Esophagus squamous epithelium (tissue), 5 donors: Measurements from ENCODE around the gene DDA1. TPM values are rescaled to one million over a fixed set of nuclear protein-coding genes. Genes with fewer than 3 reads are reported as not detected.

Source experiments
- DNase-seq: peaks from one replicate; lab custom pipeline; 2025; lab: John Stamatoyannopoulos, UW
- H3K27ac ChIP-seq, 4 donors: fragments of 200-600 bp; sonication (generic); one replicate each; pipeline ENCODE4 v1.5.1; 2016 to 2019; ENCODE audit warnings: mild to moderate bottlenecking in 1 of 4
- H3K27me3 ChIP-seq, 4 donors: fragments of 200-600 bp; sonication (generic); 1 replicate in 3 of 4; 2 replicates in 1 of 4; pipeline versions ENCODE4 v1.5.1 to v1.6.0; 2017 to 2021; ENCODE audit warnings: antibody characterized with exemption in 1 of 4
- H3K36me3 ChIP-seq, 3 donors: fragments of 200-600 bp; sonication (generic); one replicate each; pipeline ENCODE4 v1.5.1; 2016 to 2019
- H3K4me1 ChIP-seq, 3 donors: fragments of 200-600 bp; sonication (generic); one replicate each; pipeline ENCODE4 v1.5.1; 2017 to 2019
- H3K4me3 ChIP-seq, 4 donors: fragments of 200-600 bp; sonication (generic); 1 replicate in 3 of 4; 2 replicates in 1 of 4; pipeline ENCODE4 v1.5.1; 2016 to 2019; ENCODE audit warnings: mild to moderate bottlenecking in 2 of 4, moderate library complexity in 1 of 4
- H3K9me3 ChIP-seq, 3 donors: fragments of 200-600 bp; sonication (generic); one replicate each; pipeline ENCODE4 v1.5.1; 2016 to 2019
- POLR2A ChIP-seq, 4 donors: fragments of 450-650 bp; IDR thresholded peaks; one replicate each; pipeline ENCODE4 v1.6.1; 2017; ENCODE audit warnings: antibody characterized with exemption in 4 of 4, mild to moderate bottlenecking in 4 of 4, moderate library complexity in 3 of 4
- WGBS, 2 donors: methylation state at CpG; one replicate each; pipeline ENCODE4 v1.1.5; 2018; 5-methylcytosine and 5-hydroxymethylcytosine counted together
- intact Hi-C: fragments of 100-400 bp; cut with DNase I; formaldehyde crosslinking; loops from one replicate; pipeline ENCODE4 v1.15.0; 2022
- total RNA-seq, 4 donors: library from RNA; depleted of rRNA; stranded (reverse); fragments of >200 nt; gene quantifications; one replicate each; pipeline ENCODE4 v1.1.0, GENCODE V29; 2016
- TF ChIP-seq, protein P1 (sequence below), 6 experiments: fragments of 450-650 bp in 4 of 6; fragments of 200-600 bp in 2 of 6; sonication (generic) in 2 of 6; IDR thresholded peaks; one replicate each; pipeline ENCODE4 v1.5.1; 2016 to 2019; ENCODE audit warnings: antibody characterized with exemption in 6 of 6, mild to moderate bottlenecking in 4 of 6, moderate library complexity in 4 of 6
- donor health status: DM: yes; HTN: yes; CAD: no.

The DDA1 gene
- total RNA-seq, 4 donors from 2014 or later = 16.4 to 29.0 (median 22.7) TPM

GRCh38 chr19:17346109-17346671, 36.8 kb downstream of the DDA1 start:
- intact Hi-C loops = loop anchor here (2.0 kb wide), 1 partner anchor 39 kb away; no protein-coding TSS in a partner anchor
- DNase-seq = no peak

DNA sequence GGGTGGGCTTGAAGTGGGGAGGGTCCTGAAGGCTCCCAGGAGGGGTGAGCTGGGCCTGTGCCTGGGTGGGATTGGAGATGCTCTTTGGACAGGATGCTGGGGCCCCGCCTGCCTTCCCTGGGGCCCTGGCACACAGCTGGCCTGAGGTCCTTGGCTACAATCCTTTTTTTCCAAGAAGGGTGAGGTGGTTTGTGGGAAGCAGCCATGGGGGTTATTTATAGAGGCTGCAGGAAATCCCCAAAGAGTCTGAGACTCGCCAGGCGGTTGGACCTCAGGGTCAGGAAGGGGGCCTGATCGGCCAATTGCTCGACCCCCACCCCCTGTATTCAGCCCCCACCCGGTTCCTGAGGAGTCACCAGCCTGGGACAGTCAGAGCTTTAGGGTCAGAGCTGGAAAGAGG, 38.0 kb downstream of the DDA1 start:
- WGBS, 2 donors = 14 to 21% methylated on average over 5 of the region's 6 CpGs
- H3K27me3 ChIP-seq = peaks cover 0 to 23% (median 0%) of the 10 kb centered on the region in 4 donors
- intact Hi-C loops = loop anchor here (2.0 kb wide), 1 partner anchor 37 kb away; no protein-coding TSS in a partner anchor
- H3K27ac ChIP-seq = peak overlapping the region in 3 of 4 donors; percentile 43 to 82 (median 72)
- H3K4me3 ChIP-seq = no peak overlapping the region
- no peak for DNase-seq
- H3K4me1 ChIP-seq = peaks cover 7 to 52% (median 13%) of the 10 kb centered on the region in 3 donors
- TF ChIP-seq, protein P1, sequence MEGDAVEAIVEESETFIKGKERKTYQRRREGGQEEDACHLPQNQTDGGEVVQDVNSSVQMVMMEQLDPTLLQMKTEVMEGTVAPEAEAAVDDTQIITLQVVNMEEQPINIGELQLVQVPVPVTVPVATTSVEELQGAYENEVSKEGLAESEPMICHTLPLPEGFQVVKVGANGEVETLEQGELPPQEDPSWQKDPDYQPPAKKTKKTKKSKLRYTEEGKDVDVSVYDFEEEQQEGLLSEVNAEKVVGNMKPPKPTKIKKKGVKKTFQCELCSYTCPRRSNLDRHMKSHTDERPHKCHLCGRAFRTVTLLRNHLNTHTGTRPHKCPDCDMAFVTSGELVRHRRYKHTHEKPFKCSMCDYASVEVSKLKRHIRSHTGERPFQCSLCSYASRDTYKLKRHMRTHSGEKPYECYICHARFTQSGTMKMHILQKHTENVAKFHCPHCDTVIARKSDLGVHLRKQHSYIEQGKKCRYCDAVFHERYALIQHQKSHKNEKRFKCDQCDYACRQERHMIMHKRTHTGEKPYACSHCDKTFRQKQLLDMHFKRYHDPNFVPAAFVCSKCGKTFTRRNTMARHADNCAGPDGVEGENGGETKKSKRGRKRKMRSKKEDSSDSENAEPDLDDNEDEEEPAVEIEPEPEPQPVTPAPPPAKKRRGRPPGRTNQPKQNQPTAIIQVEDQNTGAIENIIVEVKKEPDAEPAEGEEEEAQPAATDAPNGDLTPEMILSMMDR (IDR thresholded peaks at IDR 0.05) = no peak
- no peak for TF ChIP-seq POLR2A (IDR thresholded peaks at IDR 0.05)
- H3K9me3 ChIP-seq = no peaks in the 10 kb centered on the region
- H3K36me3 ChIP-seq = peaks cover 0 to 6% (median 0%) of the 10 kb centered on the region in 3 donors

More at GRCh38 chr19:17346109-17346671, 36.8 kb downstream of the DDA1 start:
- TF ChIP-seq, protein P1 (IDR thresholded peaks at IDR 0.05) = peak; percentile 92 to 96 (median 94)
- no peak for TF ChIP-seq POLR2A (IDR thresholded peaks at IDR 0.05)
- H3K27ac ChIP-seq = peak overlapping the region in 2 of 4 donors; percentile 33 to 72
- peaks cover 0 to 18% (median 0%) of the 10 kb centered on the region in 3 donors for H3K36me3 ChIP-seq
- no peaks in the 10 kb centered on the region for H3K9me3 ChIP-seq
- 18 to 76% methylated on average over 5 to 18 of the region's 24 CpGs for WGBS, 2 donors
- H3K4me1 ChIP-seq = peaks cover 7 to 44% (median 13%) of the 10 kb centered on the region in 3 donors
- H3K4me3 ChIP-seq = no peak overlapping the region
- H3K27me3 ChIP-seq = peaks cover 0 to 15% (median 0%) of the 10 kb centered on the region in 4 donors

GRCh38 chr19:17347877-17348276, 38.5 kb downstream of the DDA1 start:
- intact Hi-C loops = loop anchor here (2.0 kb wide), 1 partner anchor 37 kb away; no protein-coding TSS in a partner anchor
- Histone ChIP-seq H3K4me3 (no peak overlapping the region), H3K9me3 (no peaks in the 10 kb centered on the region), H3K4me1 (peaks cover 7 to 52% (median 13%) of the 10 kb centered on the region in 3 donors), H3K27ac (peak overlapping the region; percentile 4 to 82 (median 58)), H3K27me3 (peaks cover 0 to 27% (median 0%) of the 10 kb centered on the region in 4 donors), H3K36me3 (peaks cover 0 to 4% (median 0%) of the 10 kb centered on the region in 3 donors)
- WGBS, 2 donors = 47 to 74% methylated on average over 2 of the region's 2 CpGs
- DNase-seq = no peak
- no peak for TF ChIP-seq POLR2A (IDR thresholded peaks at IDR 0.05)
- TF ChIP-seq, protein P1 (IDR thresholded peaks at IDR 0.05) = no peak

GRCh38 chr19:17348700-17349099, 39.3 kb downstream of the DDA1 start:
- Histone ChIP-seq H3K9me3 (no peaks in the 10 kb centered on the region), H3K27me3 (peaks cover 0 to 31% (median 0%) of the 10 kb centered on the region in 4 donors), H3K27ac (peak overlapping the region in 3 of 4 donors; percentile 43 to 75 (median 72)), H3K4me1 (peaks cover 7 to 52% (median 13%) of the 10 kb centered on the region in 3 donors), H3K36me3 (peaks cover 0 to under 1% (median 0%) of the 10 kb centered on the region in 3 donors), H3K4me3 (peak overlapping the region in 1 of 4 donors; percentile 22)
- DNase-seq = no peak
- no peak for TF ChIP-seq POLR2A (IDR thresholded peaks at IDR 0.05)
- TF ChIP-seq, protein P1 (IDR thresholded peaks at IDR 0.05) = no peak
- WGBS, 2 donors = 8 to 11% methylated on average over 10 to 12 of the region's 12 CpGs
- intact Hi-C loops = no loop called here

GRCh38 chr19:17351815-17352435, 42.6 kb downstream of the DDA1 start:
- WGBS, 2 donors = 86 to 89% methylated on average over 33 to 34 of the region's 45 CpGs
- Histone ChIP-seq H3K27me3 (peaks cover 0 to 31% (median 0%) of the 10 kb centered on the region in 4 donors), H3K27ac (peak overlapping the region in 2 of 4 donors; percentile 11 to 38), H3K36me3 (no peaks in the 10 kb centered on the region), H3K4me3 (no peak overlapping the region), H3K4me1 (peaks cover 7 to 39% (median 9%) of the 10 kb centered on the region in 3 donors), H3K9me3 (no peaks in the 10 kb centered on the region)
- intact Hi-C loops = no loop called here
- TF ChIP-seq POLR2A (IDR thresholded peaks at IDR 0.05) = no peak
- TF ChIP-seq, protein P1 (IDR thresholded peaks at IDR 0.05) = no peak
- no peak for DNase-seq
